Measurements from ENCODE around the gene MYOC.

GRCh38 chr1:171646249-171646560 lies 6.3 kb downstream of the MYOC start:
- no peak for TF ChIP-seq CTCF (IDR thresholded peaks at IDR 0.05 in 4 of 5, conservative IDR thresholded peaks at IDR 0.05 in 1 of 5)
- TF ChIP-seq POLR2A (IDR thresholded peaks at IDR 0.05) = no peak
